ENCODE data around the gene PHYKPL.

DNA sequence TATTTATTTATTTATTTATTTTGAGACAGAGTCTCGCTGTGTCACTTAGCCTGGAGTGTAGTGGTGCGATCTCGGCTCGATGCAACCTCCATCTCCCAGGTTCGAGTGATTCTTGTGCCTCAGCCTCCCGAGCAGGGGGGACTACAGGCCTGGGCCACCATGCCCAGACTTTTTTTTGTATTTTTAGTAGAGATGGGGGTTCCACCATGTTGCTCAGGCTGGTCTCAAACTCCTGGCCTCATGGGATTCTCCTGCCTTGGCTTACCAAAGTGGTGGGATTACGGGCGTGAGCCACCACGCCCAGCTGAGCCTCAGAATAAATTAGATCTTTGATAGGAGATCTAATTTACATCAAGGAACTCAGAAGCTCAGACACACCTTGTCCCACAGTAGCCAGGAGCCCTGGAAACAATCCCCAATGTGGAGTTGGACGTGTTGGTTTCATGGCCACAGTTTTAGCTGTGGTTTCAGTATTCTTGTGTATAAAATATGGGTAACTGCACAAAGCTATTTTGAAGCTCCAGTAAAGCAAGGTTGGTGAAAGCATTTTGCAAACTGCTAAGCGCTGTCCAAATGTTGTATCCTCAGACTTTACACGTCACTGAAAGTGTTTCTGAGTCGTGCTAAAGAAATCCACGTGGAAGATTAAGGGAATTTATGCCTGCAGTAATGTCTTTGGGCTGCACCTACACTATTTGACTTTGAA lies 31.2 kb downstream of the PHYKPL start:
- TF ChIP-seq GATA3 (IDR thresholded peaks at IDR 0.05; ENCODE audit: low read depth, low read length): no peak
- TF ChIP-seq GATA2 (IDR thresholded peaks at IDR 0.05; ENCODE audit: low read depth, low read length): no peak

Measured in SH-SY5Y (cell line).